ENCODE results near the gene TPP1. TPM values are rescaled to one million over a fixed set of nuclear protein-coding genes. Genes with fewer than 3 reads are reported as not detected.

Gene TPP1
- total RNA-seq, 6 experiments from 2014 or later = 62.5 to 159 (median 81.0) TPM

GRCh38 chr11:6598555-6598954 is 20.7 kb downstream of the TPP1 start:
- H3K4me1 ChIP-seq = peaks cover 0 to 32% (median 12%) of the 10 kb centered on the region in 4 donors
- no peaks in the 10 kb centered on the region for H3K27me3 ChIP-seq
- peak; percentile 75 to 86 (median 86) for ATAC-seq
- DNase-seq = peak in 2 of 3 donors; percentile 62 to 74
- TF ChIP-seq POLR2A (IDR thresholded peaks at IDR 0.05) = peak; percentile 47
- TF ChIP-seq CTCF (IDR thresholded peaks at IDR 0.05) = no peak
- no peaks in the 10 kb centered on the region for H3K9me3 ChIP-seq
- H3K36me3 ChIP-seq = peaks cover 0 to 34% (median 13%) of the 10 kb centered on the region in 4 donors
- H3K27ac ChIP-seq = peak overlapping the region in 1 of 3 donors; percentile 38
- intact Hi-C loops (cut with DNase I) = no loop called here
- no peak overlapping the region for H3K4me3 ChIP-seq
- WGBS (ENCODE audit: insufficient coverage, low coverage, low lambda C conversion rate, missing lambda C conversion rate) = 0% methylated on average over 3 of the region's 3 CpGs

- 72% methylated on average over 5 of the region's 5 CpGs for WGBS (ENCODE audit: insufficient coverage, low coverage, low lambda C conversion rate, missing lambda C conversion rate)
- H3K4me1 ChIP-seq = peaks cover 0 to 20% (median 5%) of the 10 kb centered on the region in 4 donors
- TF ChIP-seq CTCF (IDR thresholded peaks at IDR 0.05) = no peak
- no peak for TF ChIP-seq POLR2A (IDR thresholded peaks at IDR 0.05)
- H3K27ac ChIP-seq = no peak overlapping the region
- intact Hi-C loops (cut with DNase I) = no loop called here
- H3K4me3 ChIP-seq = no peak overlapping the region
- H3K9me3 ChIP-seq = no peaks in the 10 kb centered on the region
- DNase-seq (no peak), ATAC-seq (no peak)
- H3K27me3 ChIP-seq = no peaks in the 10 kb centered on the region
- H3K36me3 ChIP-seq = peaks cover 0 to 34% (median 13%) of the 10 kb centered on the region in 4 donors
Observed at GRCh38 chr11:6596239-6596877, 22.9 kb downstream of the TPP1 start.

GRCh38 chr11:6594142-6594768 is 25.0 kb downstream of the TPP1 start:
- Histone ChIP-seq H3K9me3 (no peaks in the 10 kb centered on the region), H3K27me3 (no peaks in the 10 kb centered on the region), H3K27ac (no peak overlapping the region), H3K4me3 (no peak overlapping the region), H3K36me3 (peaks cover 0 to 13% (median 5%) of the 10 kb centered on the region in 4 donors), H3K4me1 (peaks cover 0 to 14% (median 4%) of the 10 kb centered on the region in 4 donors)
- DNase-seq (no peak), ATAC-seq (no peak)
- intact Hi-C loops (cut with DNase I) = no loop called here
- TF ChIP-seq CTCF (IDR thresholded peaks at IDR 0.05) (no peak), POLR2A (IDR thresholded peaks at IDR 0.05) (no peak)
- WGBS (ENCODE audit: insufficient coverage, low coverage, low lambda C conversion rate, missing lambda C conversion rate) = 73% methylated on average over 3 of the region's 3 CpGs

- TF ChIP-seq CTCF (IDR thresholded peaks at IDR 0.05) = no peak
- no peak for TF ChIP-seq POLR2A (IDR thresholded peaks at IDR 0.05)
- peaks cover 0 to 2% (median 0%) of the 10 kb centered on the region in 4 donors for H3K36me3 ChIP-seq
- H3K4me3 ChIP-seq = no peak overlapping the region
- no peaks in the 10 kb centered on the region for H3K4me1 ChIP-seq
- 92% methylated on average over 1 of the region's 1 CpG for WGBS (ENCODE audit: insufficient coverage, low coverage, low lambda C conversion rate, missing lambda C conversion rate)
- intact Hi-C loops (cut with DNase I) = no loop called here
- DNase-seq = no peak
- H3K27ac ChIP-seq = no peak overlapping the region
- ATAC-seq = no peak
- no peaks in the 10 kb centered on the region for H3K27me3 ChIP-seq
- H3K9me3 ChIP-seq = no peaks in the 10 kb centered on the region
Observed at GRCh38 chr11:6588018-6588417, 31.2 kb downstream of the TPP1 start.
